Breast epithelium (tissue), 4 donors: ENCODE measurements around the gene PFKP. TPM values are rescaled to one million over a fixed set of nuclear protein-coding genes. Genes with fewer than 3 reads are reported as not detected.

ENCODE experiments used
- DNase-seq, 2 donors: peaks; one replicate each; pipeline ENCODE4 v3.0.0-alpha.2; 2019; ENCODE audit warnings: low spot score in 2 of 2
- H3K27ac ChIP-seq, 2 donors: fragments of 200-600 bp; sonication (generic) in 1 of 2; one replicate each; pipeline ENCODE4 v1.5.1; 2016 to 2019; ENCODE audit warnings: mild to moderate bottlenecking in 1 of 2
- H3K27me3 ChIP-seq, 2 donors: fragments of 200-600 bp; sonication (generic) in 1 of 2; one replicate each; pipeline versions ENCODE4 v1.5.1 to v1.6.0; 2017 to 2019; ENCODE audit warnings: control low read depth in 1 of 2, mild to moderate bottlenecking in 1 of 2
- H3K36me3 ChIP-seq: fragments of 200-600 bp; one replicate; pipeline ENCODE4 v1.5.1; 2019
- H3K4me1 ChIP-seq, 2 donors: fragments of 200-600 bp; sonication (generic); one replicate each; pipeline ENCODE4 v1.5.1; 2016 to 2019; ENCODE audit warnings: control low read depth in 1 of 2
- H3K4me3 ChIP-seq, 3 donors: fragments of 200-600 bp; sonication (generic); 1 replicate in 2 of 3; 2 replicates in 1 of 3; pipeline ENCODE4 v1.5.1; 2016 to 2019; ENCODE audit warnings: mild to moderate bottlenecking in 3 of 3, moderate library complexity in 2 of 3
- H3K9me3 ChIP-seq, 2 donors: fragments of 200-600 bp; sonication (generic) in 1 of 2; one replicate each; pipeline ENCODE4 v1.5.1; 2016 to 2019; ENCODE audit warnings: control low read depth in 1 of 2
- CTCF ChIP-seq, 3 donors: fragments of 450-650 bp; IDR thresholded peaks; one replicate each; pipeline ENCODE4 v1.5.1; 2016 to 2017; ENCODE audit warnings: antibody characterized with exemption in 3 of 3, mild to moderate bottlenecking in 3 of 3, moderate library complexity in 3 of 3
- POLR2A ChIP-seq: fragments of 450-650 bp; IDR thresholded peaks from one replicate; pipeline ENCODE4 v1.6.1; 2016; ENCODE audit warnings: antibody characterized with exemption, mild to moderate bottlenecking, moderate library complexity
- POLR2AphosphoS5 ChIP-seq, 3 donors: sonication (generic); formaldehyde crosslinking; IDR thresholded peaks; one replicate each; pipeline ENCODE4 v1.6.1; 2017; ENCODE audit warnings: antibody characterized with exemption in 3 of 3
- intact Hi-C: fragments of 100-400 bp; cut with DNase I; formaldehyde crosslinking; loops from one replicate; pipeline ENCODE4 v1.15.1; 2023; ENCODE audit warnings: low total_unique reads
- total RNA-seq, 3 donors: library from RNA; depleted of rRNA; stranded (reverse); fragments of >200 nt; gene quantifications; one replicate each; pipeline ENCODE4 v1.1.0, GENCODE V29; 2016

The PFKP gene
- total RNA-seq, 3 donors from 2014 or later, result 16.0 to 37.0 (median 32.9) TPM

- peaks cover 0 to 9% of the 10 kb centered on the region in 2 donors for H3K4me1 ChIP-seq
- H3K27ac ChIP-seq, result no peak overlapping the region
- TF ChIP-seq POLR2AphosphoS5 (IDR thresholded peaks at IDR 0.05) (no peak), POLR2A (no peak), CTCF (IDR thresholded peaks at IDR 0.05) (no peak)
- no peaks in the 10 kb centered on the region for H3K27me3 ChIP-seq
- no peak for DNase-seq
- H3K9me3 ChIP-seq, result no peaks in the 10 kb centered on the region
- no peak overlapping the region for H3K4me3 ChIP-seq
- intact Hi-C loops, result no loop called here
- H3K36me3 ChIP-seq, result no peaks in the 10 kb centered on the region
Observed at GRCh38 chr10:3129581-3130340, 62.4 kb downstream of the PFKP start.

GRCh38 chr10:3131098-3131497 lies 63.8 kb downstream of the PFKP start:
- intact Hi-C loops, result no loop called here
- Histone ChIP-seq H3K36me3 (no peaks in the 10 kb centered on the region), H3K9me3 (no peaks in the 10 kb centered on the region), H3K4me3 (no peak overlapping the region), H3K27me3 (no peaks in the 10 kb centered on the region), H3K27ac (peak overlapping the region in 1 of 2 donors; percentile 32), H3K4me1 (peaks cover 0 to 9% of the 10 kb centered on the region in 2 donors)
- DNase-seq, result no peak
- TF ChIP-seq POLR2A (no peak), POLR2AphosphoS5 (IDR thresholded peaks at IDR 0.05) (no peak), CTCF (IDR thresholded peaks at IDR 0.05) (no peak)

GRCh38 chr10:3132036-3133025 lies 65.0 kb downstream of the PFKP start:
- no peaks in the 10 kb centered on the region for H3K36me3 ChIP-seq
- H3K27ac ChIP-seq, result no peak overlapping the region
- H3K9me3 ChIP-seq, result no peaks in the 10 kb centered on the region
- intact Hi-C loops, result no loop called here
- no peaks in the 10 kb centered on the region for H3K27me3 ChIP-seq
- peaks cover 0 to under 1% of the 10 kb centered on the region in 2 donors for H3K4me1 ChIP-seq
- no peak overlapping the region for H3K4me3 ChIP-seq
- DNase-seq, result no peak
- TF ChIP-seq CTCF (IDR thresholded peaks at IDR 0.05), result no peak
- no peak for TF ChIP-seq POLR2AphosphoS5 (IDR thresholded peaks at IDR 0.05)
- TF ChIP-seq POLR2A, result no peak

DNA sequence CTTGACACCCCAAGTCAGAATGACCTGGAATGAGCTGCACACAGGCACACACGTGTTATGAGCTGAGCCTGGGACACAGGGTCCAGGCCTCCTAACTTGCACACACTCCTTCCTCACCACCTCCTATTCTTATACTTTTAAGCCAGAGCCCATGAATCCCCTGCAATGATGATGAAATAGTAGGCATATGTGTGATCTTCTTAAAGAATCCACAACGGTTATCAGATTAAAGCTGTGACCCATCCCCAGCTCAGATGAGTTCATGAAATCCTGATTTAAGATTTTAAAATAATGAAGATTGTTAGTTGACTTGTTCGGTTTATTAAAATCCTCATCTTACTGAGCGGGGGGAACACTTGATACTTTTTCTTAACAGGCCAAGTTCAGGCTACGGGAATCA lies 66.6 kb downstream of the PFKP start:
- no peaks in the 10 kb centered on the region for H3K27me3 ChIP-seq
- H3K27ac ChIP-seq, result no peak overlapping the region
- H3K4me1 ChIP-seq, result no peaks in the 10 kb centered on the region
- TF ChIP-seq POLR2A, result no peak
- no peak for TF ChIP-seq CTCF (IDR thresholded peaks at IDR 0.05)
- no peak for TF ChIP-seq POLR2AphosphoS5 (IDR thresholded peaks at IDR 0.05)
- intact Hi-C loops, result no loop called here
- peaks cover 8% of the 10 kb centered on the region for H3K36me3 ChIP-seq
- H3K4me3 ChIP-seq, result no peak overlapping the region
- DNase-seq, result no peak
- H3K9me3 ChIP-seq, result no peaks in the 10 kb centered on the region

- DNase-seq, result no peak
- H3K27ac ChIP-seq, result no peak overlapping the region
- intact Hi-C loops, result no loop called here
- H3K4me1 ChIP-seq, result no peaks in the 10 kb centered on the region
- TF ChIP-seq POLR2AphosphoS5 (IDR thresholded peaks at IDR 0.05), result no peak
- no peak for TF ChIP-seq POLR2A
- no peak for TF ChIP-seq CTCF (IDR thresholded peaks at IDR 0.05)
- H3K4me3 ChIP-seq, result no peak overlapping the region
- H3K36me3 ChIP-seq, result peaks cover 10% of the 10 kb centered on the region
- H3K27me3 ChIP-seq, result no peaks in the 10 kb centered on the region
- no peaks in the 10 kb centered on the region for H3K9me3 ChIP-seq
Observed at GRCh38 chr10:3135006-3135405, 67.7 kb downstream of the PFKP start.
